HG03097 (cell line): ENCODE results near the gene SEMA4D.
"Not testable (repeated sequence)": the region's sequence is repeated elsewhere in the genome, so short reads cannot be mapped to it uniquely, and the experiment has no call there.

ENCODE experiments used
- ATAC-seq: cut with Tn5 transposase; IDR thresholded peaks from one replicate; pipeline ENCODE4 v1.9.1; 2021; ENCODE audit not compliant: unreplicated experiment, low FRiP score

The SEMA4D gene

DNA sequence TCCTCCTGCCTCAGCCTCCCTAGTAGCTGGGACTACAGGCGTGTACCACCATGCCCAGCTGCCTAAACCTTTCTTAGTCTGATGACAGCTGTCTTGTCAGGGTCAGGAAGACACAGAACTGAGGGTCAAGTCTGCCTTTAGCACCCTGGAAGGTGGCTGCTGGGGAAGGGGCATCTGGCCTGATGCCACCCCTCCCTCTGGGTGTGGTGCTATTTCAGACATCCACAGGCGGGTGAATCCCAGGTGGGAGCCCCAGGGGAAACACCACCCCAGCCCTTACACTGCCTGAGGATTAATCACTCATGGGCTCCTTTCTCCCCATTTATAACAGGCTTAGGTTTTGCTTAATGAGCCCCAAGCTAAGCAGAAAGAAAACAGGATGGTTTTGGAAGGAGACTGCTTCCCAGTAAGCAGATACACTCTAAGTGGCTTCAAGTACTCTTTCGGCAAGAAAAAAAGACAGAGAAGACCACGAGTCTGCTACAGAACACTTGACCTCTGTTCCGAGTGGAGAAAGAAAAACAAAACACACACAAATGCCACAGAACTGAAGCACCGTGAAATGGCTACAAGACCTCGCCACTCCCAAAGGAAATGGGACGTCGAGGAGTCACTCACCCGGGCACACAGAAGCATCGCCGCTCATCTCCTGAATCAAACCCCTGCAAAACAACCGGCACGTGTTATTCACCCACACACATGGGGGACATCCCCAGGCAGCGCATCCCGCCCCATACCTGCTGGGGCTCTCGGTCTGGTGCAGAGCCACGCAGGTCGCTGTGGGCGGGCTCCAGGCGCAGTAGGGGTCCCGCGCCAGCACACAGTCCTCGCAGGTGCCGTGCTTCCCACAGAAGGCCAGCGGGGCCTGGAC, 117.2 kb downstream of the SEMA4D start:
- no peak for ATAC-seq

DNA sequence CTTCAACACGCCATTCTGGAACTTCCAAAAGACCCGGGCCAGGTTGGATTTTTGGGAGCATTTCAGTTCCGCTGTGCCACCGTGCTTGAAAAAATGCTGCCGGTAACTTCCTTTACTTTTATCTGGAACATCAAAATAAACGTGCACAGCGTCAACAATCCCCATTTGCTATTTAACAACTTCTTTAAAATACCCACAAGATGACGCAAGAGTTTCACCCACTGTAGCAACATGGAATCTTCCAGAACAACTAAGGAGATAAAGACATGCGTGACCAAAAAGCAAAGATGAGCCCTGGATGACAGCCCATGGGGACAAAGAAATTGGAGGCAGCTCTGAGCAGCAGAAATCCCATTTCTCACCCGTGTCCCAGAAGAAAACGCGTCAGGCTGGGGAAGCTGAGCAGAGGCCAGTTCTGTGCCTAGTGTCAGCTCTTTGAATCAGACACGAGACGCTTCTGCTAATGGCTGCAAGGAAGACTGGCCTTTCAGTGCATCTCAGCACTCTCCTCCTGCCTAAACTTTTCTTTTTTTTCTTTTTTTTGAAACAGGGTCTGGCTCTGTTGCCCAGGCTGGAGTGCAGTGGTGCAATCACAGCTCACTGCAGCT, 118.3 kb downstream of the SEMA4D start:
- ATAC-seq: no peak

- ATAC-seq: no peak
These were observed 118.9 kb downstream of the SEMA4D start for GRCh38 chr9:89379031-89379430.

GRCh38 chr9:89378541-89378940, 119.4 kb downstream of the SEMA4D start:
- no peak for ATAC-seq

DNA sequence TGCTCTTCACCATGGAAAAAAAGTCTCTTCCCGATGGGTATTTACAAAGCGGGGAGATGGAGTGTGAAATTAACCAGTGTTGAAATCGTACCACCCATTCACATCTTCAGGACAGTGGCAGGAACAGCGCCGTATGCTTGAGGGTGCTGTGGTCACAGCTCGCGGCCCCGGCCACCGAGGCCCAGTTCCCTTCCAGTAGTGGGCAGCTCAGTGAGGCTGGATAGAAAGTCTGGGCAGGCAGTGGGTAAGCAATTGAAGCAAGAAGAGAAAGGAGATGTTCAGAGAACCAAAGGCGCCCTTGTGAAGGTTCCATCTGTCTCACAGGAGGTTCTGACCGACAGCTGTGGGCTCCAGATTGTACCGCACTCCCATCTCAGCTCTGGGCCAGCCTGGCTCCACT, 120.5 kb downstream of the SEMA4D start:
- no peak for ATAC-seq

DNA sequence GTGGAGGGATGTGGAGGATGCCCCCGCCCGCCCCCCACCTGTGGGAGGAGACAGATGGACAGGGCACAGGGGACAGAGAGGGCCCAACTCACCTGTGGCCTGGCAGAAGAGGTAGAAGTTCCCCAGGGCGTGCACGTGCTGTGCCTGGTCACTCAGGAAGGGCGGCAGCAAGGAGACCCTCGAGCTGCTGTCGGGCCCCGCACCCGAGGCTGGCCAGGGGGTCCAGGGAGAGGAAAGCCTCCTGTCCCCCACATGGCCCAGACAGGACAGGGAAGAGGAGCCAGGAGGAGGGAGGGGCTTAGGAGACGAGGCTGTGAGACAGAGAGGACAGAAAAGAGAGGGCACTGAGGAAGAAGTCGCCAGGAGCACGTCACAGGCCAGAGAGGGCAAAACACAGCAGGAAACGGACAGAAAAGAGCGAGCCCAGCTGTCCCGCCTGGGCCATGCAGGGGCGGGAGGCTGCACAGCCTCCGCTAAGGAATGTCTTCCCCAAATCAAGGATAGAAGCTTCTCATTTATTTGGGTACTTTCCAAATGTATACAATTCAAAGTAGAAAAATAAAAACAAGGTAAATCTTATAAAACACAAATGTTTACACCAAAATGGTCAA, 121.1 kb downstream of the SEMA4D start:
- no peak for ATAC-seq

GRCh38 chr9:89376286-89376685, 121.6 kb downstream of the SEMA4D start:
- ATAC-seq: no peak

DNA sequence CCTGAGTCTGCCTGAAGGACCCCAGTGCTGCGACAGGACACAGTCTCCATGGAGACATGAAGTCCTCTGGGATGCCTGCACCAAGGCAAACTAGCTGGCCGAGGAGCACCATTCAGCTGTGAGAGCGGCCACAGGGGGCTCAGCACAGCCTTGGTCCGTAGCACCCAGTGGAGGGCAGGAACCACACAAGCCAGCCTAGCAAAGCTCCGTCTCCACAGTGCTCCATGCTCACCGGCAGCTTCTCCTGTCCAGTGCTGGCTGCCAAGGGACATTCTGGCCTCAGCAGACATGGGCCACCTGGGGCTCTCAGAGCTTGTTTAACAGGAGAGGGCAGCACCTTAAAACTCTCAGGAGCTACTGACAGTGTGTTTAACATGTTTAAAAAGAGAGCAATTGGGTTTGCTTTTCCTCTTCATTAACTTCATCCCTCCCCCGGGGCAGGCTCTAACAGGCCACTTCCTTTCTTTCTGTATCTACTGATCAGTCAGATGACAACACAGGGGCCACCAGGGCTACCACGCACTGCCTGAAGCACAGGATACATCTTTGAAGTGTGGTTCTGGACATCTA, 122.6 kb downstream of the SEMA4D start:
- peak; percentile 42 for ATAC-seq

- ATAC-seq: no peak
These were observed 123.7 kb downstream of the SEMA4D start for GRCh38 chr9:89374176-89374575.

DNA sequence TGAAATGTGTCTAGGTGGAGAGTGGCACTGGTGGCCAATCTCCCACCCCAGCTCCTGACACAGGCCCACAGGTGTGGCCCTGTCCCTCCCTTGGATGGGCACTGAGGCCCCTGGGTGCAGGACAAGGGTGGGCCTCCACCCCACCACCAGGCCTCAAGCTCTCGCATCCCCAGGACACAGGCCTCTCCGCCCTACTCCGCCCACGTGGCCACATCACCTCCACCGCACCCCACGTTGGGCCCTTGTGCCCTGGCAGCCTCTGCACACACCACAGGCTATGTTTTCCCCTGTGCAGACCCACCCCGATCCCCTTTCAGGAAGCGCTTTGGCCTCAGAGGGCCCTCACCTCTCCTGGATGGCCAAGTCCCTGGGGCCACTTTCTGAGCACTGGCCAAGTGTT, 124.9 kb downstream of the SEMA4D start:
- ATAC-seq: no peak

- ATAC-seq: no peak
These were observed 125.6 kb downstream of the SEMA4D start for GRCh38 chr9:89372230-89372816.

- ATAC-seq: not testable (repeated sequence)
These were observed 126.1 kb downstream of the SEMA4D start for GRCh38 chr9:89371791-89372190.

DNA sequence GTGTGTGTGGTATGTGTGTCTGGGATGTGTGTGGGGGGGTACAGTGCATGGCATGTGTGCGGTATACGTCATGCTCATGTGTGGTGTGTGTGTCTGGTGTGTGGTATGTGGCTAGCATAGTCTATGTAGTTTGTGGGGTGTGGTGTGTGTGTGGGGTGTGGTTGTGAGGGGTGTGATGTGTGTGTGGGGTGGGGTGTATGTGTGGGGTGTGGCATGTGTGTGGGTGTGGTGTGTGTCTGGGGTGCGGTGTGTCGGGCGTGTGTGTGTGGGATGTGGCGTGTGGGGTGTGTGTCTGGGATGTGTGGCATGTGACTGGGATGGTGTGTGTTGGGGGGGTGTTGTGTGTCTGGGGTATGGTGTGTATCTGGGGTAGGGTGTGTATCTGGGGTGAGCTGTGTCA, 127.3 kb downstream of the SEMA4D start:
- ATAC-seq: no peak

- ATAC-seq: no peak
These were observed 128.9 kb downstream of the SEMA4D start for GRCh38 chr9:89368978-89369377.

DNA sequence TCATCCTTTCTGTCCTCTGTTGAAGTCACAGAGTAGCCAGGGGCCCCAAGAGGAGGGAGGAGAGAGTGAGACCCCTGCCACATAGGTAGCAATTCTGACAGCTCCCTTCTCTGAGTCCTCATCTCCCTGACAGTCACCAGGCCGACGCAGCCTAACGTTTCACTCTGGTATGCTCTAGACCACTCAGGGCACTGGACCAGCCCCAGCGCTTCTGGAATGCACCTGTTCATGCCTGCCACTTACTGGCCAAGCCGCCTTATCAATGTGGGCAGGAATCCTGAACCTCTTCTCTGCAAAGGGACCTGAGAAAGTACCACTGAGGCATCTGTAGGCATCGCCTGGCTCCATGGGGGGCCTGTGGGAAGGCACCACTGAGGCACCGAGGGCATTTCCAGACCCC, 129.4 kb downstream of the SEMA4D start:
- ATAC-seq: no peak

DNA sequence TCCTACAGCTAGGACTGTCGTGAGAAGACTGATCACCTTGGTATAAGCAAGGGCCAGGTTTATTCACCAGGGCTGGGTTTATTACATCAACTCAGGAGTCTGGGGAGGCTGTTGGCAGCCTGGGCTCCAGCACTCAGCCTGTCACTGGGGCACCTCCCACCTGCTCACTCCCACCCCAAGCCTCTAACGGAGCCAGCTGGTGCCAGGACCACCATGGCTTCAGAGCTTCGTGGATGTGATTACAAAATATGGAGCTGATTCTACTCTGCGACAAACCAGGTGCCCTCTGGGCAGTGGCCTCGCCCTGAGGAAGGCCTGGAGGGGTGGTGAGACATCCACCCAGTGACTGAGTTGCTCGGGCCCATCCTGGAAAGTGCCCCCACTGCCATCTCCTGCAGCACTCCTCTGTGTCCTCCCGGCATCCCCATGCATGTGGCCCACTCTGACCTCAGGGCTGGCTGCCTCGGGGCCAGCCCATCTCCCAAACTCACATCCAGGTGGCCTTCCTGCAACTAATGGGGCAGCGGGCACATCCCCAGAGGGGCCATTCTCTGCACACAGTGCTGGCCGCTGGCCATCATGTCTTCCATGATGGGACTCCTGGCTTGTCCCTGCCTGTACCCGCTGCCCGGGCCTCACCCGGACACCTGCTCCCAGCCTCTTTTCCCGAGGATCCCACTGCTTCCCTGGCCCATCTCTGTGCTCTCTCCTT, 130.0 kb downstream of the SEMA4D start:
- ATAC-seq: no peak

GRCh38 chr9:89367281-89367680, 130.6 kb downstream of the SEMA4D start:
- no peak for ATAC-seq

DNA sequence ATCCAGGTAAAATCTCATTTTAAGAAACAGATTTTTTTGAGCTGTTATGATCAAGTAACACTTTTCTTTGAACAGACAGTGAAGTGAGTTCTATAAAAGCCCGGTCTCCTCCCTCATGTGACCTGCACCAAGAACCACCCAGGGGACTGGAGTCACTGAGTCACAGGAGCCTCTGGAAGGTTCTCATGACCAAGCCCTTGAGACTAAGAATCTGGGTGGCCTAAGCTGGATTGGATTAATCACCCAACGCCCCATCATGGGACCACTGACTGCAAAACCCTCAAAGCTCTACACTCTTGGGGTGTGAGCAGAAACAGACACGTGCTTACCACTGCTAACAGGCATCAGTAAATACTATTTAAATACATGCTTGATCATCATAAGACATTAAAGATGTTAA, 131.2 kb downstream of the SEMA4D start:
- ATAC-seq: no peak

- ATAC-seq: no peak
These were observed 132.4 kb downstream of the SEMA4D start for GRCh38 chr9:89365532-89365912.
